ENCODE data around the gene PGA5.
"Not testable (repeated sequence)": the region's sequence is repeated elsewhere in the genome, so short reads cannot be mapped to it uniquely, and the experiment has no call there.

Gene PGA5

DNA sequence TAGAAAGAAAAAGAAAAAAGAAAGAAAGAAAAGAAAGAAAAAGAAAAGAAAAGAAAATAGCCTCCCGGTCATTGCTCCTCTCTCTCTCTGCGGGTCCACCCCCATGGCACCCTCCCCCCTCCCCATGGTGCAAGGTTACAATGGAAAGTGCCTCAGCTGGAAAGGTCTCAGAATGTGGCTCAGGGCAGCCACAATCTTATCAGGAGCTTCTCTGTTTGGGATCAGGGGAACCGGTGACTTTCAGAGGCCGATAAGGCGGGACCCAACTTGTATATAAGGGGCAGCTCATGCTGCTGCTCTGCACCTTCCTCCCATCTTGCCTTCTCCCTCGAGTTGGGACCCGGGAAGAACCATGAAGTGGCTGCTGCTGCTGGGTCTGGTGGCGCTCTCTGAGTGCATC is at the start of gene PGA5:
Gene PGA5, plus strand, starts transcription at position 301 of the 400 bp plus-strand sequence. Its CDS starts 52 bp downstream, at position 353.
- DNase-seq (ENCODE audit: low spot score); in situ Hi-C loops (cut with MboI; ENCODE audit: low pct_unique_long_range_greater_than_20kb, low sequenced_read_pairs, unreplicated experiment): not testable (repeated sequence)

GRCh38 chr11:61193596-61193995 is 47.4 kb upstream of the PGA5 start:
- TF ChIP-seq, protein P1, sequence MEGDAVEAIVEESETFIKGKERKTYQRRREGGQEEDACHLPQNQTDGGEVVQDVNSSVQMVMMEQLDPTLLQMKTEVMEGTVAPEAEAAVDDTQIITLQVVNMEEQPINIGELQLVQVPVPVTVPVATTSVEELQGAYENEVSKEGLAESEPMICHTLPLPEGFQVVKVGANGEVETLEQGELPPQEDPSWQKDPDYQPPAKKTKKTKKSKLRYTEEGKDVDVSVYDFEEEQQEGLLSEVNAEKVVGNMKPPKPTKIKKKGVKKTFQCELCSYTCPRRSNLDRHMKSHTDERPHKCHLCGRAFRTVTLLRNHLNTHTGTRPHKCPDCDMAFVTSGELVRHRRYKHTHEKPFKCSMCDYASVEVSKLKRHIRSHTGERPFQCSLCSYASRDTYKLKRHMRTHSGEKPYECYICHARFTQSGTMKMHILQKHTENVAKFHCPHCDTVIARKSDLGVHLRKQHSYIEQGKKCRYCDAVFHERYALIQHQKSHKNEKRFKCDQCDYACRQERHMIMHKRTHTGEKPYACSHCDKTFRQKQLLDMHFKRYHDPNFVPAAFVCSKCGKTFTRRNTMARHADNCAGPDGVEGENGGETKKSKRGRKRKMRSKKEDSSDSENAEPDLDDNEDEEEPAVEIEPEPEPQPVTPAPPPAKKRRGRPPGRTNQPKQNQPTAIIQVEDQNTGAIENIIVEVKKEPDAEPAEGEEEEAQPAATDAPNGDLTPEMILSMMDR (IDR thresholded peaks at IDR 0.05; ENCODE audit: extremely low read depth, insufficient read depth, missing control alignments) = no peak
- DNase-seq (ENCODE audit: low spot score) = no peak
- in situ Hi-C loops (cut with MboI; ENCODE audit: low pct_unique_long_range_greater_than_20kb, low sequenced_read_pairs, unreplicated experiment) = loop anchor here (25.0 kb wide), 1 partner anchor 356 kb away; the partner anchor contains the start of gene CCDC86

DNA sequence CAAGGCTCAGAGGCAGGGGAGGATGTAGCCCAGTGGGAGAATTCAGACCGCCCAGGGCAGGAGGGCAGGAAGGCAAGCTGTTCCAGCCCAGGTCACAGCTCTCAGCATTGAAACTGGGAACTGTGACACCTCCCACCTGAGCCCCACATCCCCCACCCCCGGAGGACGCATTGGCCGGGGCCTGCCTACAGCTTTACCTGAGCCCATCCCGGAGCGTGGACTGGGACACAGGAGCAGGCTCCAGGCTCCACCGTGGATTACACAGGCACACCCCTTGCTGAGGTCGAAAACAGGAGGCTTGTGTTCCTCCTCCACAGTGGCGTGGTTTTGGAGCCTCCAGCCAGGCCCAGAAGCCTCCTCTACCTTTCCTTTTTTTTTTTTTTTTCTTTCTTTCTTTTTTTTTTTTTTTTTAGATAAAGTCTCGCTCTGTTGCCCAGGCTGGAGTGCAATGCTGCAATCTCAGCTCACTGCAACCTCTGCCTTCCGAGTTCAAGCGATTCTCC is 46.8 kb upstream of the PGA5 start:
- in situ Hi-C loops (cut with MboI; ENCODE audit: low pct_unique_long_range_greater_than_20kb, low sequenced_read_pairs, unreplicated experiment) = loop anchor here (25.0 kb wide), 1 partner anchor 357 kb away; the partner anchor contains the start of gene CCDC86
- TF ChIP-seq, protein P1 (IDR thresholded peaks at IDR 0.05; ENCODE audit: extremely low read depth, insufficient read depth, missing control alignments) = no peak
- DNase-seq (ENCODE audit: low spot score) = peak; percentile 0

DNA sequence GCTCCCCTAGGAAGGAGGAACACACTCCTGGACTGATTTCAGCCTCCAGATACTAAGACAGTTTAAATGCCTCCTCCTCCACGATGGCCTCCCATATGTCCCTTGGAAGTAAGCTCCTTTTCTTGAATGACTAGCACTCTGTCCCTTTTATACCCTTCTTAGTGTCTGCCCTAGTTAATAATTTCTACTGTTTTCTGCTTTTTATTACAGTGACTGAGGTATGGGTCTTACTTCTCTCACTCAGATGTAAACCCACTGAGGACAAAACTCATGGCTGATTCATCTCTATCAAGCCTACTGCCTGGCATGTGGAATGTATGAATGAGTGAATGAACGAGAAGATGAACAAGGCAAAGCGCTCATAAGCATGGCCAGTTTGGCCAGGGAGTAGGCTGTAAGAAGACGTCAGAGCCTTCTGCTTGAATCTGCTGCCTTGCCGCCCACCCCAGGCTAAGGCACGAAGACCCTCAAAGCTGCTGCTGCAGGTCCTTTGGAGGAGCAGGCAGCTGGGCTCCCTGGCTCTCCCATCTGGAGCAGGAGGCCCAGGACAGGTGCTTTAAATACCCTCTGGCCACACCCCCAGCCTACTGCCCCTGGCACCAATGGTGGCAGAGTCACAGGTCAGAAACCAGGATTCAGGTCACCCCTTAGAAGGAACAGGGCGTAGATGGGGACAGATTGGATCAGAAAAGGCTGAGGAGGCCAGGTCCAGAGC is 45.8 kb upstream of the PGA5 start:
- no peak for DNase-seq (ENCODE audit: low spot score)
- TF ChIP-seq, protein P1 (IDR thresholded peaks at IDR 0.05; ENCODE audit: extremely low read depth, insufficient read depth, missing control alignments) = no peak
- in situ Hi-C loops (cut with MboI; ENCODE audit: low pct_unique_long_range_greater_than_20kb, low sequenced_read_pairs, unreplicated experiment) = loop anchor here (5.0 to 25.0 kb wide), 2 partner anchors 72 to 358 kb away; partner anchors contain the start of gene CCDC86

DNA sequence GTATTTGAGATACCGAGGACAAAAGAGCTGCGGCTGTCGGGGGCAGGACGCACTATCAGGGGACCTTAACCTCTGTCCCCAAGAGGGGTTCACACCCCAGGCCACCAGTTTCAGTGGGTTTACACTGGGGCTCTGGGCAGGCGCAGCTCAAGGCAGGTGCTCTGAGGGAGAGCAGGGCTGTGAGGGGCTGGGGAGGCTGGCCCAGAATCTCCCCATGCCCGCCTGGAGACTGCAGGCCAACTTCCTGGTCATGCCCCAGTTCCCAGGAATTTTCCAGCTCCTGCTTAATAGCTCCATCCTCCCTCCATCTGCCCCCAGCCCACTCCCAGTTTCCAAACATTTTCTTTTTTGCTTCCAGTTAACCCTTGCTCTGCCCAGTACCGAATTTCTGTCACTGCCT is 45.3 kb upstream of the PGA5 start:
- in situ Hi-C loops (cut with MboI; ENCODE audit: low pct_unique_long_range_greater_than_20kb, low sequenced_read_pairs, unreplicated experiment) = loop anchor here (5.0 to 25.0 kb wide), 2 partner anchors 72 to 358 kb away; partner anchors contain the start of gene CCDC86
- TF ChIP-seq, protein P1 (IDR thresholded peaks at IDR 0.05; ENCODE audit: extremely low read depth, insufficient read depth, missing control alignments) = no peak
- DNase-seq (ENCODE audit: low spot score) = no peak

- in situ Hi-C loops (cut with MboI; ENCODE audit: low pct_unique_long_range_greater_than_20kb, low sequenced_read_pairs, unreplicated experiment) = loop anchor here (5.0 to 25.0 kb wide), 2 partner anchors 69 to 361 kb away; partner anchors contain the start of gene CCDC86
- no peak for DNase-seq (ENCODE audit: low spot score)
- TF ChIP-seq, protein P1 (IDR thresholded peaks at IDR 0.05; ENCODE audit: extremely low read depth, insufficient read depth, missing control alignments) = no peak
Observed at GRCh38 chr11:61198361-61198760, 42.6 kb upstream of the PGA5 start.

GRCh38 chr11:61198948-61199523 is 41.9 kb upstream of the PGA5 start:
- TF ChIP-seq, protein P1 (IDR thresholded peaks at IDR 0.05; ENCODE audit: extremely low read depth, insufficient read depth, missing control alignments) = no peak
- in situ Hi-C loops (cut with MboI; ENCODE audit: low pct_unique_long_range_greater_than_20kb, low sequenced_read_pairs, unreplicated experiment) = loop anchor here (5.0 to 25.0 kb wide), 2 partner anchors 68 to 362 kb away; partner anchors contain the start of gene CCDC86
- DNase-seq (ENCODE audit: low spot score) = no peak

Data from GM13977 (cell line).